Stimulated activated CD4-positive, alpha-beta T cell treated with anti-CD3 and anti-CD28 coated beads, Interleukin-2, amount 100 ng/mL, for 24 hours (primary cell): ENCODE results near the gene ERN2.

Source experiments
- DNase-seq, 2 donors: peaks; one replicate each; pipeline ENCODE4 v3.0.0-alpha.2; 2020

ERN2 gene

DNA sequence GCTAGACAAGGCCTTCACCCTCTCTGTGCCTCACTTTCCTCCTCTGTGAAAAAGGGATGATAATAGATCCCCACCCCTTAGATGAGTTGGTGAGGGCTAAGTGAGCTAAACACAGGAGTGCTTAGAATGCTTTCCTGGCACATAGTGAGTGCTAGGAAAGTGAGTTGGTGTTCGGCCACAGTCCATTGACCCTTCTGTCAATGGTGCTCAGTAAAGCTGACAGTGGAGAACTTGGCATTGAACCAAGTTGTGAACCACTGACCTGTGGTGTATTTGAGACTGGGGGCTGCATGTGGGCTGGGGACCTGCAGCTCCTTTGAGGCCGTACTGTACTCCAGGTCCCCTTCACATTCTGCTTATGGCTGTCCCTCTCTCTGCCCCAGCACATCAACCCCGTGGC is 29.5 kb downstream of the ERN2 start:
- no peak for DNase-seq

DNA sequence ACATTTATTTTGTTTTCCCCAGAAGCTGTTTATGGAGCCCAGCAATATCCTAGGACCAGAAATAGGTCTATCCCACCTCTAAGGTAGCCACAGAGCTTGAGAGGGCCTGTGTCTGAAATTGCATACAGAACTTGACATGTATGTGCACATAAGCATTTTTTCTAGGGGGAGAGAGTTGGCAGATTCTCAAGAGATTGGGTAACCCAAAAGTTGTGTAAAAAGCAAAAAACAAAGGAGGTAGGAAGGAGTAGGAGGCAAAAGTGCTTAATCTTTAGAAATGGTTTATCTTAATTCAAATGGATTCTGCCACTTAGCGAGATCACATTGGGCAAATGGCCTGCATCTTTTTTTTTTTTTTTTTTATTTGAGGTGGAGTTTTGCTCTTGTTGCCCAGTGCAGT is 30.8 kb downstream of the ERN2 start:
- no peak for DNase-seq

DNA sequence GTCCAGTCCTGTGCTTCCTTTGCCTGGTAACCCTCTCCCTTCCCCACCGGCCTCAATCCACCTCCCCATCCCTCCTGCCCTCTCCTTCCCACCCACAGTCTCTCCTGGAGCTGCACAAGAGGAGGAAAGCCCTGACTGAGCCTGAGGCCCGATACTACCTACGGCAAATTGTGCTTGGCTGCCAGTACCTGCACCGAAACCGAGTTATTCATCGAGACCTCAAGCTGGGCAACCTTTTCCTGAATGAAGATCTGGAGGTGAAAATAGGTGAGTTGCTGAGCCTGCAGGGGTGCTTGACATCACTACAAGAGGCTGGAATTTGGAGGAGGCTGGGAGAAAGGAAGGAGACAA is 33.1 kb downstream of the ERN2 start:
- no peak for DNase-seq

DNA sequence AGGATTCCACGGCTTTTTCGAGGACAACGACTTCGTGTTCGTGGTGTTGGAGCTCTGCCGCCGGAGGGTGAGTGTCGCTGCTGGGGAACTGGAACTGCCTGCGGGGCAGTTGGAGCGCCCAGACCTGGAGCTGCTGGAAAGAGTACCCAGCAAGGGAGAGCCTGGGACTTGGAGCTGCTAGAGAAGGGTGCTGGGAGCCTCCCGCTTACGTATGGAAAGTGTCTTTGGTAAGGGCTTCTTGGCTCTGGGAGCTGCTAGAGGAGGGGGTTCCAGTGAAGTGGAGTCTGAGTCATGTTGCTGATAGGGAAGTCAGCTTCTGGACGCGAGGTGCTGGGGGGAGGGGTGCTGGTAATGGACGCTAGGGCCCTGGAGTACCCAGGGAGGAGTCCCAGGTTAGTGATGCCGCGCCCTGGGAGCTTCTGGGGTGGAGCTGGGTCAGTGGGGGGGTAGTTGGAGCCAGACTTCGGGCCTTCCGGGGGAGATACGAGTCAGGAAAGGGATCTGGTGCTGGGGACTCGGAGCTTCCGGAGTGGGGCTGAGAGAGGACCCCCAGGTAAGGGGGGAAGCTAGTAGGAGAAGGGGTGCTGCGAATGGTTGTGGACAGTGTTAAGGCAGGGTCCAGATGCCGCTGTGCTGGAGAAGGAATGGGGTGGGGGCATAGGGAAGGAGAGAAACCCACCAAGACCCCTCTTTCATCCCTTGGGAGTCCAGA is 33.6 kb downstream of the ERN2 start:
- DNase-seq: peak in 1 of 2 donors; percentile 47

DNA sequence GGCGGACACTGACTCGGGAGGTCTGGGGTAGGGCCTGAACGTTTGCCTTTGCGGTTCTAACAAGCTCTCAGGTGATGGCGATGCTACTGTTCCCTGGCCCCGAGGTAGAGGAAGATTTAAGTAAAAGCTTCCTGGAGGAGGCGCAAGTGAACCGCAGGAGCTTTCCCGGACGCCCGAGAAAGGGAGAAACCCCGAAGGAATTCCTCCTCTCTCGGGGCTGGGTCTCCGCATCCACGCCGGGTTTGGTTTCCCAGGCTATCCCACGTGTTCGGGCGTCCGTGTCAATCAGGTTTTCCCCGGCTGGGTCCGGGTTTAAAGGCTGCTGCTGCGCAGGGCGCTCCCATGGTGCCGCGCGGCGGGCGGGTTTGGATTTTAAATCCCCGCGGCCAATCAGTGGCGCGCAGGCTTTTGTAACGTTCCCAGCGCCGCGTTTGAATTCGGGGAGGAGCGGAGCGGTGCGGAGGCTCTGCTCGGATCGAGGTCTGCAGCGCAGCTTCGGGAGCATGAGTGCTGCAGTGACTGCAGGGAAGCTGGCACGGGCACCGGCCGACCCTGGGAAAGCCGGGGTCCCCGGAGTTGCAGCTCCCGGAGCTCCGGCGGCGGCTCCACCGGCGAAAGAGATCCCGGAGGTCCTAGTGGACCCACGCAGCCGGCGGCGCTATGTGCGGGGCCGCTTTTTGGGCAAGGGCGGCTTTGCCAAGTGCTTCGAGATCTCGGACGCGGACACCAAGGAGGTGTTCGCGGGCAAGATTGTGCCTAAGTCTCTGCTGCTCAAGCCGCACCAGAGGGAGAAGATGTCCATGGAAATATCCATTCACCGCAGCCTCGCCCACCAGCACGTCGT is 34.4 kb downstream of the ERN2 start, which contains the start of gene PLK1:
TSS of gene PLK1 (plus strand) at position 460 of the 844 bp plus-strand sequence. CDS start at position 504, 44 bp downstream.
- DNase-seq: peak; percentile 80 to 89

GRCh38 chr16:23676924-23677480 is 36.0 kb downstream of the ERN2 start:
- no peak for DNase-seq

GRCh38 chr16:23673971-23674614 is 38.9 kb downstream of the ERN2 start:
- no peak for DNase-seq

DNA sequence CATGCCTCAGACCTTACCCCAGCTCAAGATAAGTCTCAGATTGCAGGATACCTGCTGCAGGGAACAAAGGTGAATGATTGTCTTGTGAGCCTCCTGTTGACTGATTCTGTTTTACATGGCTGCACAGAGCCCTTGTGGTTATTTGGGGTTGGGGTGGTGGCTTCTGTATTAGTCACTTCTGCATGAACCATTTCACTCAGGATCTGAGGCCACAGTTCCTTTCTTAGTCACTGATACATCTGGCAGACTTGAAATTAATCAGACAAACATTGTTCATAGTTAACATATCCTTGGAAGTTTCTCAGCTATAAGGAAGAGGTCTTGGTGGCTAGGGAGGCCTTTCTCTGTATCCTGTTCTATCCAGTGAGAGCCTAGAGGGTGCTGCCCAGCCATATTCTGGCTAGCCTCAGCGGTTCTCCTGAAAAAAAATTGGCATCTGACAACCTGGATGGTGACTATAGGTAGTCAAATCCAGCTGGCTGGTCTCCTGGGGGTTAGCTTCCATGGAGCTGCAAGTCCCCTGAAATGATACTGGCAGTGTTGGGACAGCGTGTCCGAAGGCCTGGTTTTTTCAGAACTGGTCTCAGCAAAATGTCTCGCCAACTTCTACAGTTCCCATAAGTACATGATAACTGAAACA is 42.8 kb downstream of the ERN2 start:
- DNase-seq: peak; percentile 48 to 50

DNA sequence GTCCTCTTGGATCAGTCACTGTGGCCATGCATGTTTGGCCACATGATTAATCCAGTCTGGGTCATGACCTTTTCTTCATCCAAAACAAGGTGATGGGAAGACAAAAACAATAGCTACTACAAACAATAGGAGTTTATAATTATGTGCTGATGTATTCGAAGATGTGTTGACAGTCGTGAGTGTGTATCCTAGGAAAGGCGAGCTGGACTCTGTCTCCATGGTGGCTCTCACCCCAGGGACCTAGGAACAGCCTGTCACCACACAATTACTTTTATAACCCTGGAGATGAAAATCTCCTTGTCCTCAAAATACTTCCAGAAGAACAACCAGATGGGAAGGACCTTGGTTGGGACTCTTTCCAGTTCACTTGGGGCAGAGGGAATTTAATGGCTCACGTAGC is 44.1 kb downstream of the ERN2 start:
- DNase-seq: no peak

DNA sequence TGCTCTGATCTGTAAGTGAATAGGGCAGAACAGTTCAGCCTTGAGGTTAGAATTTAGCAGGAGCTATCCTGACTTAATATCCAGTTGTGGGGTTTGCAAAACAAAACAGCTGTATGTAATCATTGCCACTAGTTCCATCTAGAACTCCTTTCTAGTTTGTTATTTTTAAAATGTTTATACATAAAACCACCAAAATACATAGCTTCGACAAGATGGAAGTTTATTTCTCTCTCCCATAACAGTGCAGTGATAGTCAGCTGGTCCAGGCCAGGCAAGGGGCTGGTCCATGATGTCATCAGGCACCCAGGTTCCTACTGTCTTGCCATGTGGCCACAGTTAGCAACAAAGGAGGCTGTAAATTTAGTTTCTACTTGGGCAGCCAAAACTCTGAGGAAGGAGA is 44.8 kb downstream of the ERN2 start:
- DNase-seq: no peak

- DNase-seq: no peak
Measured at GRCh38 chr16:23667355-23667659, 45.7 kb downstream of the ERN2 start.

- DNase-seq: no peak
Measured at GRCh38 chr16:23666571-23667354, 46.3 kb downstream of the ERN2 start.

- DNase-seq: no peak
Measured at GRCh38 chr16:23663918-23664317, 49.1 kb downstream of the ERN2 start.

GRCh38 chr16:23651943-23652468 is 61.0 kb downstream of the ERN2 start:
- DNase-seq: no peak

- DNase-seq: no peak
Measured at GRCh38 chr16:23650674-23651416, 62.2 kb downstream of the ERN2 start.

- DNase-seq: no peak
Measured at GRCh38 chr16:23642246-23642774, 70.7 kb downstream of the ERN2 start.

- DNase-seq: peak; percentile 86 to 91
Measured at GRCh38 chr16:23640931-23641765, 71.9 kb downstream of the ERN2 start, which contains the start of the genes DCTN5 and PALB2. Gene DCTN5, plus strand, starts transcription at chr16:23641466. Its CDS starts 77 bp downstream, at chr16:23641543. Gene PALB2, minus strand, starts transcription at chr16:23641310. Its CDS starts 153 bp downstream, at chr16:23641157.

- DNase-seq: no peak
Measured at GRCh38 chr16:23640615-23640930, 72.4 kb downstream of the ERN2 start.
